HG03175 (cell line): ENCODE measurements around the gene GPR84.

ENCODE experiments used
- ATAC-seq: cut with Tn5 transposase; IDR thresholded peaks from one replicate; pipeline ENCODE4 v1.9.1; 2021; ENCODE audit warnings: mild to moderate bottlenecking, moderate library complexity; ENCODE audit not compliant: unreplicated experiment

The GPR84 gene

DNA sequence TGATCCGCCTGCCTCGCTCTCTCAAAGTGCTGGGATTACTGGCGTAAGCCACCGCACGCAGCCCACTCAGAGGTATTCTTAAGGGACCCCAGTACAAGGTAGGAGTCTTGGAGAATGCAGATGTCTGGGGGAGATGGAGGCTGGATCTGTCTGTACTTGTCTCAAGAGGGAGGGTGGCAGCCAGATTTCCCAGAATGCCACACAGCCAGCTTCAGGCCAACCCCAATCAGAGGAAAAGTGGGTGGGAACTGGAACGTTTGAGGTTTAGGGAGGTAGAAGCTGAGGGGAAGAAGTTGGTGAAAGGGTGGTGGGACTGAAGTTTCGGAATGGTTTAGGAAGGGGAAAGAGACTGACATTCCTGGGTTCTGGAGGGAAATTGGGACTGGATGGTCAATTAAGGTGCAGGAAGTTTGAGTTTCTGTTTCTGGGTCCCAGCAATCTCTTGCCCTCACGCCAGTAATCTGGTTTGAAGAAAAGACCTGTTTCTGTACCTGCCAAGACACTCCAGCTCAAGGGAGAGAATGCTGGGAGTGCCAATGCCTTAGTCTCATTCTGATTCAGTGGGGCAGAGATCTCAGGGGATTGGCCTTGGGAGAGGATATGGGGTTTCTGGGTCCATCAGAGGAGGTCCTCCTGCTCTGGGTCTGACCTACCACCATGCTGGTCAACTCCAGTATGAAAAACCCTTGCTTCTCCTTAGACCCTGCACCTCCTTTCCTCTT lies 28.4 kb upstream of the GPR84 start:
- no peak for ATAC-seq

DNA sequence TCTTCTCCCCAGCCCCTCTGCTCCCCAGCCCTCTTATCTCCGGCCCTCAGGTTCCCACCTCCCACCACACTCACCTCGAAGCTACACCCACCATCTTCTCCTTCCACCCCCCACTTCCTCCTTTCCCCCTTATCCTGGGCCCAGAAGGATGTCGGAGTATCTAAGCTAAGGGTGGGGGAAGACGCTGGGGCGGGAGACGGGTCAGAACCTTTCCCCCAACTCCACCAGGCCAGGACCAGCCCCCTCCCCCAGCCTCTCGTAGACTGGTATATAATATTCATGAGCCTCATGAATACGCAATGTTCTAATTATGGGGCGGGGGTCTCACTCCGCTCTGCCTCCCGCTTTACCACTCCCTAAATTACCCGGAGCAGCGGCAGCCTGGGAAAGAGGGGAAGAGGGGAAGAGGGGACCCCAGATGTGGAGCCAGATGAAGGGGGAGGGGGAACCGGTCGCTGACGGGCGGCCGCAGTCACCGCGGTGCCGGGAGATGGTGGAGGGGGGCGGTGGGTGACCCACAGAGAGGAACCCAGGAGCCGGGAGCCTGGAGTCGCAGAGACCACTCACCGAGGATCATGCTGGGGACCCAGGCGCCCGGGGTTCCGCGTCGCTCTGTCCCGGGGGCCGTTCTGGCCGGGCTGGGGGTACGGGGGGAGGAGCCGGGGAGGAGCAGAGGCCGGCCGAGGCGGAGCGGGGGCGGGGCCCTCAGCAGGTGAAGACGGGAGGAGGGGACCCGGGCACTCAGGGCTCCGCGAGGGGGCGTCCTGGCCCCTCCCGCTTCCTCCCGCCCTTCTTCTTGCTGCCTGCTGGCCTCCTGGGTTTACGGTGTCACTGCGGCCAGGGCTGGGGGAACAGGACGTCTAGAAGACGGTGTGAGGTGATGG lies 26.6 kb upstream of the GPR84 start:
- peak; percentile 73 for ATAC-seq

DNA sequence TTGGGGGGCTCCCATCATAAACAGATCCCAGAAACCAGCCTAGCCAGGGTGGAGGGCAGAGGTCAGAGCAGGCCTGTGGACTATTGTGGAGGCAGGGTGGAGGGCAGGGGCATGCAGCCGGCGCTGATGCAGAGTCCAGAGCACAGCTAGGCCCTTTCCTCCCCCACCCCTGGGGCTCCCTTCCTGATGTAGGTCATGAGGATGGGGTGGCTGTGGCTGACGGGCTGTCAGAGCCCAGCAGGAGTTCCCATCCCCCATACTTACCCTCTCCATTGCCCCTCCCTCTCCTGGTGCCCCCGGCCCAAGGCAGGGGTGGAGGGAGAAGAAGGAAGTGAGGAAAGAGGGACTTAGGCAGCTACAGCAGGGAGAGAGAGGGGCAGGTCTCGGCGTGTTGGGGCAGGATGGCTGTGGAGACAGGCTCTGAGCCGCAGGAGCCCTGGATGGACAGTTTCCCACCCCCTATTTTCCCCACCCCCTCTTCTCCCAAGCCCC lies 25.9 kb upstream of the GPR84 start:
- no peak for ATAC-seq

DNA sequence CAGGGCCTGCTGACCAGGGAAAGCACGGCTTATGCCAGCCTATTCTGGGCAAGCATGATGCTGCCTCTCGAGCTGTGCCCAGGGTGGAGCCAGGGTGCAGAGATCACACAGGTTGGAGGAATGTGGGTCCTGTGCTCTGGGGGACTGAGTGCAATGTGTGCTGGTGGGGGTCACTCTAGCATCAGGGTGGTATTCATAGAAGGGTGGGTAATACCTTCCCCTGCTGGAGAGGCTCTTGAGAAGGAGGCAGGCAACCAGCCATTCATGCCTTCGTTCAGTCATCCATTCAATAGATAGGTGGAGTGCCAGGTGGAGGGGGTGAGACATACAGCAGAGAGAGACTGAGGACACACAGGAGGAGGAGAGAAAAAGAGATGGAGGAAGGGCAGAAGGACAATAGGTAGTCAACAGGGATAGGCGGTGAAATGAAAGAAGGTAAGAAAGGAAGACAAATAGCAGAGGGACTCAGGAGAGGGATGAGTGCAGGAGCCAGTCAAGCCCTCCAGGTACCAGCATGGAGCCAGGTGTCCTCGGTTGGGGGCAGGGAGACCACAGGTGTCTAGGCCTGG lies 25.4 kb upstream of the GPR84 start:
- no peak for ATAC-seq

DNA sequence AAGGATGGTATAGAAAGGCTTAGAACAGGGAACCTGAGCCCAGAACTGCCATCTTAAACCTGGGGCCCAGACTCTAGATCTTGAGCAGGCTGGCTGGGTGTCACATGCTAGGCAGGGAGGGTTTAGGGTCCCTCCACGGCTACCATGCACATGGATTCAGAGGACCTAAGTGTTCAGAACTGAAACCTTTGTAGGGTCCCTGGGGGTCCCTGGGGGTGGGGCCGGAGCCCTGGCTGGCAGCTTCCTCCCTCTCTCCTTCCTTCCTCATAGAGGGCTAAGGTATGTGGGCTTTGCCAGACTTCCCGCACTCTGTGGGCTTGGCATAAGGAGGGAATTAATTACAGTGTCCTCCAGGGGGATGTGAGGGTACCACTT lies 24.8 kb upstream of the GPR84 start:
- ATAC-seq = no peak

DNA sequence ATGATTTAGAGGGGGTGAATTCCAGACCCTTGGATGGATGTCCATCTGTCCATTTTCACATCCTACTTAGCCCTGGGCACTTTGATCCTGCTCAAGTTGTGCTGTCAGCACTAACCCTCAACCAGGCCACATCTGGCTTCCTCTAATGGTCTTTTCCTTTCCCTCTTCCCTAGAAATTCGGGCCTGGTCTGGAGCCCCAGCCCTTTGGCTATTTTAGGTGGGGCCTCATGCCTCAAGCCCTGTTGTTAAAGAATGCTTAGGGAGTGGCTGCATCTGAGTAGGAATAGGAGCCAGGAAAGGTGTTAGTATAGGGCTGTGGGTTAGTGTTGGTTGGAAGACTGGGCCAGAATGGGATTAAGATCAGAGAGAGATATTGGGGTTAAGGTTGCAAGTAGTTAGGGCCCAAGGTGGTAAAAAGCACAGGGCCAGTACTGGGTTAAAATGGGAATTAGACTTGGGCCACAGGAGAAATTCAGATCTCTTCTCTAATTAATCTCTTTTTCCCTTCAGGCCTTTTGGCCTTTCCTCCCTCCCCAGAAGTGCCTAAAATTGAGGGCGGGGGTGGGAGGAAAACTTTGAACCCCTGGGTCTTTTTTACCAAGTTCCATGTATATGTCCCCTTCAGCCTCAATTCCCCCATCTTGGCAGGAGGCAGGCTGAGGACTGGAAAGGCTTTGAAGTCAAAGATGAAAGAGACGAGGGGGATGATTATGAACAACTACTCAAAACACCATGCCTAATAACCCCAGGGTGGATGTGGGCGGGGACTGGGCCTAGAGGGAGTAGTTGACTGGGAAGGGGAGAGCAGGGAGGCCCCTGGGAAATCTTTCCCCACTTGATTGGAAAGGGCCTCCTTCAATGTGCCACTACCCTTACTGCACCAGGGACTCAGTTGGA lies 24.2 kb upstream of the GPR84 start:
- no peak for ATAC-seq

DNA sequence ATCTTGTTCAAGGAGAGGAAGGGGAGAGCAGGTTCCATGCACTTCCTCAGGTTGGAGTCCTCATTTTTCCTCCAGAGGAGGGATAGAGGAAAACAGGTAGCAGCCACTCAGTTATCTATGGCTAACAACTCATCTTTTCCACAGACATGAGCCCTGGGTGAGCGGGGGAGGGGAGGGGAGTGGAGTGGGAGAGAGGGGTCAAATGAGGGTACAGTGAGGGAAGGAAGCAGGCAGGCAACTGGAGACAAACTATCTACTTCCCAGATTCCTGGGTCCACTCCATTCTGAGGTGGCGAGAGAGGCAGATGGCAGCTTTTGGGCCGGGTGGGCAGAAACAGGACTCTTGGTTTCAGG lies 22.8 kb upstream of the GPR84 start:
- ATAC-seq = no peak

DNA sequence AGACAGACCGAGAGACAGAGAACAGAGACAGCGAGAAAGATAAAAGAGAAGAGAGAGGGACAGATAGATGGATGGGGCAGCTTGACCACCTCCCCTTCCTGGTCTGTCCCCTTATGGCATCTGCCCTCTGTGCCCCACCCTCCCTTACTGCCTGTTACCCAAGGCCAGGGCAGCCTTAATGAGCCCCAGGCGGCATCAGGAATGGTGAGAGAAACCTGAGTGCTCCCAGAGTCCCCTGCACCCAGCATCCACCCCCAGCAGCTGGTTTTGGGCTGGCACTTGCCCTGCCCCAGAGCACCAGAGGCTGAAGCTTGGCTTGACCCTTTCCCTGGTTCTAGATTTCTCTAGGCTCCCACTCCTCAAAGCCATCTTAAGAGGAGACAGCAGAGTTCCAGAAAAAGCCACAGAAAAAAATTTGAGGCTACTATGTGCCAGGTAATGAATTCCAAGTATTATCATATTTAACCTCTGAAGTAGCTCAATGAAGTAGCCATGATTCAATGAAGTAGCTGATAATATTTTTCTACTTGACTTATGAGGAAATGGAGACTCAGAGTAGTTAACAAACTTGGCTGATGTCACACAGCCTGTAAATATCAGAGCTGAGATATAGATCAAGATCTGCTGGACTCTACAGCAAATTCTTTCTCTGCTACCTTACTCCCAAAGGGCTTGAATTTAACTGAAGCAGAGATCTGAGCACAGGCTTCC lies 22.3 kb upstream of the GPR84 start:
- no peak for ATAC-seq

DNA sequence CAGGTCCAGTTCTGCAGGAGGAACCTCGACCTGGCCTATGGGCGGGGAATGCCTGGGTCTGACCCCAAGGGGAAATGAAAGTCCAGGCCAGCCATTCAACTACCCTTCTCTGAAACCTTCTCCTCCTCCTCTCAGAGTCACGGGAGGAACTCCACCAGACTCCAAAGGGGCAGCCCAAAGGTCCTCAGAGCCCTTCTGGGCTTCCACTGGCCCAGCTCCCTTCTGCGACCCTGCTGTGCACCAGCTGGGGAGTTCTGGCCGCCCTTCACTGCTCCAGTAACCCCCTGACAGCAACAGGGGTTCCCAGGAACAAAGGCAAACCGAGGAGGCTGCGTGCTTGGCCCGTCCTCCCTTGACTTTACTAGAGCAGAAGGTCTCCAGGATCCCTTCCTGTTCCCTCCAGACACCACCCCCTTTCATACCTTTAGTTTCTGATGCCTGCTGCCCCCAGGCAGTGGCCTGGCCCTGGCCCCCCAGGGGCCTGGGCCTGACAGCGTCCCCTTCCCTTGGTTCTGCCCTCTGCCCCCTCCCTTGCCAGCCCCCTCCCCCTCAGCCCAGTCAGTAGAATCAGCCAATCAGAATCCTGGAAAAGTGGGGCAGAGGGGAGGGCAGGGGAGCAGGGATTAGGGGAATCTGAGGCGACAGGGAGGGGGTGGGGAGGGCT lies 21.1 kb upstream of the GPR84 start:
- ATAC-seq = peak; percentile 51

DNA sequence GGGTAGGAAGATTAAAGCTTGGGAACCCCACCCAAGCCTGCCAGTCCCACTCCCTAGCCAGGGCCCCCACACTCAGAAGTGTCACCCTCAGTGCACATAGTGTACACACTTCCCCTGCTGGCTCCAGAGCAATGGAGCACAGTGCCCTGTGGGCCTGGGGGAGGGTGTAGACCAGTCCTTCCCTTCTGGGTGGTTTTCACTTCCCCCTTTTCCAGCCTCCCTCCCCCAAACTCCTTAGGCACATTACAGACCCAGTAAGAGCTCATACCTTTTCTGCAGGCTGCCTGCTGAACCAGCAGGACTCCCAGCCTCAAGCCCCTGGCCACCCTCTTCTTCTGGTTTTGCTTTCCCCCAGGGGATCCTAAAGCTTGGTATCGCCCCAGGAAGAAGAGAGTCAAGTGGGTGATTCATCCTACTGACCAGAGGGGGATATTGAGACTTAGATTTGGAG lies 20.3 kb upstream of the GPR84 start, which contains the start of gene ZNF385A:
TSS of gene ZNF385A (minus strand) at position 143 of the 451 bp plus-strand sequence. CDS start 219 bp downstream, outside the sequence.
- ATAC-seq = peak; percentile 35

DNA sequence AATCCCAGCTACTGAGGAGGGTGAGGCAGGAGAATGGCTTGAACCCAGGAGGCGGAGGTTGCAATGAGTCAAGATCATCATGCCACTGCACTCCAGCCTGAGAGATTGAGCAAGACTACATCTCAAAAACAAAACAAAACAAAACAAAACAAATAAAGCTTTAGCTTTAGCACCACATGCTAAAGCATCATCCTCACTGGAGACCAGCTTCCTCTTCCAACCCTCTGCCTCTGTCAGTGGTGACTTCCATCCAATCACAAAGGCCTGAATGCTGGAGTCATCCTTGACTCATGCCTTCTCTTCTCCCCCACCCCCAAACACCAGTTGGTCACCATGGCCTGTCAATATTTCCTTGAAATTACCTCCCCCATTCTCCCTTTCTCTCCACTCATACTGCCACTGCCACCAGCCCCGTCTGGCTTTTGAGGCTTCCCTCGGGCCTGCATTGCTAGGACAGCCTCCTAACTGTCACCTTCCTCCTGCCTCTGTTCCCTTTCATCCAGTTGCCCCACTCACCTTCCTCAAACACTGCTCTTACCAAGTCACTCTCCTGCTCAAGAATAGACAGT lies 18.8 kb upstream of the GPR84 start:
- ATAC-seq = no peak

DNA sequence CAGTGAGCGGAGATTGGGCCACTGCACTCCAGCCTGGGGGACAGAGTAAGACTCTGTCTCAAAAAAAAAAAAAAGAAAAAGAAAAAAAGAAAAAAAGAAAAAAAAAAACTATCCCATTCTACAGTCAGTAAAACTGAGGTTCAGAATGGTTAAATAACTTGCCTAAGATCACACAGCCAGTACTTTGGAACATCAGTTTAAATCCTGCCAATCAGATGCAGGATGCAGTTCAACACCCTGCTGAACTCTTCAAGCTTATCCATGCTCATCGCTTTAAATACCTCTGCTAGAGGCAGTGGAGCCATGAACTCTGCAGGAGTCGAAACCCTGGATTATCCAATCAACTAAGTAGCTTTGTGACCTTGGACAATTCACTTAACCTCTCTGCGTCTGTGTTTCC lies 16.9 kb upstream of the GPR84 start:
- no peak for ATAC-seq

DNA sequence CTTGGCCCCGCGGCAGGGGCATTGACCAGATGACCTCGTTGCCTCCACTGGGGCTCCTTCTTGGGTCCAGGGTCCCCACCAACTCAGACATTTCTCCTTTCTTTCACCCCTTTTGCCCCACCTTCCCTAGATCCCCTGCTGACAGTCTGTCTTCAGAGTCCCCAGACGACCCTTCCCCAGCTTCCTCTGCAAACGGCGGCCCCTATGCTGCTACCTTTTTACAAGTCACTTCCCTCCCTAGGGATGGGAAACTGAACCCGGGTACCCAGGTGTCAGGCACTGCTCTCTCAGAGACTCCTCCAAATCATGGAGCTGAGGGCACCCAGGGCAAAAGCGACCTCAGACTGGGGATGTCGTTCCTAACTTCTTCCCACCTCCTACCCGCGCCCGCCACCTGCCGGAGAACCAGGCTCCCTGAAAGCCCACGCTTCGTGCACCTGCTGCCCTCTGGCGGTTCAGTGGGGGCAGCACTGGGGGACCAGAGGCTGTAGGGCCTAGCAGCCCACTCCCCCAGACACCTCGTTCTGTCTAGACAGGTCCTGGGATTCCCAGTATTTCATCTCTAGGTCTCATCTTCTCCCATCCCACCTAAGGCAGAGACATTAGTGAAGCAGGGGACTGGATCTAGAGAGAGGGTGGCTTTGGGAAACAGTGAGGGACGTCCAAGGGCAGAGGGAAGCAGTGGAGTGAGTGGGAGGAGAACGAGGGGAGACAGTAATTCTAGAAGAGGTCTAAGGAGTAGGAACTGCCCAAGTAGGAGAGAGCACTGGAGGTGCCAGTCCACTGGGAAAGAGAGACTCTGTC lies 15.3 kb upstream of the GPR84 start:
- peak; percentile 82 for ATAC-seq

DNA sequence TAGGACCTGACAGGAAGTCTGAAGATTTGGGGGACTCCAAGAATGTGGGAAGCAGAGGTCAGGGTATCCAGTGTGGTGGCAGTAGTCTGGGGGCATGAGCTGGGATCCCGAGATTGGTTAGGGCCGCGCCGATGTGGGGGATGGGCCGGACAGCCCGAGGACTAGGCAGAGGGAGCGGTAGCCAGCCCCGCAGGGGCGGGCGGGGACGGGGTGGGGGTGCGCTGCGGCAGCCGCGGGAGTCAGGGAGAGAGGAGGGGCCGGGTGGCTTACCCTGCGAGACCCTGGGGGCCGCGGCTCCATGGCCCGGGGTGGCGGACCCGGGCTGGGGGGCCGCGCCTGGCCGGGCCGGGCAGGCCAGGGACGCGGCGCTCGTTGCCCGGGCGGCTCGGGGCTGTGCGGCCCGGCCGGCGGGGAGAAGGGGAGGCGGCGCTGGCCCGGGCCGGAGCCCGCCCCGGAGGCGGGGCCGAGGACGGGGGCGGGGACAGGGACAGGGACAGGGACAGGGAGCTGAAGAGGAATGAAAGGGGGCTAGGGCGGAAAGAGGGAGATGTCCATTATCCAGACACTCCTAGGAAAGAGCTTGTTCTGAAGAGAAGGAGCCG lies 14.6 kb upstream of the GPR84 start:
- no peak for ATAC-seq

DNA sequence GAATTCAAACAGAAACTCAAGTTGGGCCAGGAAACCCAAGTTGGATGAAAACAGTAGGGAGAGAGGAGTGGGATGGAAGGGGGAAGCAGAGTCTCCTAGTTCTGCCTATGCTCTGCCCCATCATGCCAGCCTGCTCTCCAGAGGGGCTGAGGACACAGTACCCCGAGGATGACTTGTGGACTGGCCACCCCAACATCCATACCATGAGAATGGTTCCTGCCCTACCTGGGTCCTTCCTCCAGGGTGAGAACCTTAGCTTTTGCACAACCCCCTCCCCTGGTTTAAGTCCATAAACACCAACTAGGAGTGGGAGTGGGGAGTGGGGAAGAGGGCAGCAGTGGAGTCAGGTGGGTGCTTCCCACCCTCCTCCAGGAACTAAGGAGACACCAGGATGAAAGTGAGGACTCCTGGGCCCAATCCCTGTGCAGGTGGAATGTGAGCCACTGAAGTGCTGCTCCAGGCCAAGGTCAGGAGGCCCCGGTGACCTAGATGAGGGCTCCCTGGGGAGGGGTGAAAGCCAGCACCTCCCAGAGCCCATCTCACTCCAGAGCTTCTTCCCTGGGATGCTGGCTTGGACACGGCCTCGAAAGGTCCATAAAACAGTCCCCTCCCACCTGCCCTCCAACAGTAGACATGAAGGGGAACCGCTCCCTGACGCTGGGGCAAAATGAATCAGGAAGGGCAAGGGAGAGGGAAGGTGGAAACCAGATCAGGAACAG lies 13.7 kb upstream of the GPR84 start:
- ATAC-seq = no peak

DNA sequence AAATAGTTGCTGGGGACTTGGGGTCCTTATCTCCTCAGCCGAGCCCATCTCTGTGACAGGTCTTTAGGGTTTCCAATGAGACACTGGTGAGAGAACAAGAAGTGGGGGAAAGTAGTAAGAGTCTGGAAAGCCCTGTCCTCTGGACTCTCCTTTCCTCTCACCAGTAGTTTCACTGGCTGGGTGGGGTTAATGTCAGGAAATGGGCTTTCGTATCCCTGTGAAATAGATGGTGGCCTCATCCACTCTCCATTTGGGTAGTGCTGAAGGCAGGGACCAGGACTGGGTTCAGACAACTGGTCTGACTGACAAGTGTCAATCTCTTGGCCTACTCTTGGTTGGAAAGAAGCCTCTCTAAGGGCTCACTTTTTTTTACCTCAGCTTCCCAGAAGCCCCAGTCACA lies 12.7 kb upstream of the GPR84 start:
- no peak for ATAC-seq

DNA sequence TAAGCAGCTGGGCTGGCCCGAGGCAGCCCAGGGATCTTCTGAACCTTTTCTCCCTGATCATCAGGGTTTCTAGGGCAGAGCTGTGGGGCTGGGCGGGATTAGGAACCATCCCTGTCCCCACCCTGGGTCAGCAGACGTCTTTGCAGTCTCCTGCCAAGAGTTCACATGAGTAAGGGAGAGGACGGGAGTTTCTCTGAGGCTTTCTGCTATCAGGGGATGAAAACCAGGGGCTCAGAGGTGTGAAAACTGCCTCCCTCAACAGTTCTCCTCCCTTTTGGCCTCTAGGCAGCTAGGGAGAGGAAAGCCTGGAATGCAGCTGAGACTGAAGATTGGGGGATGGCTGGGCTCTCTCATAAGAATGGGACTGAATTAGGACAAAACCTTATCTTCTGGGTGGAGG lies 12.3 kb upstream of the GPR84 start:
- no peak for ATAC-seq
